ENCODE data around the gene FKBP8.

FKBP8 gene

DNA sequence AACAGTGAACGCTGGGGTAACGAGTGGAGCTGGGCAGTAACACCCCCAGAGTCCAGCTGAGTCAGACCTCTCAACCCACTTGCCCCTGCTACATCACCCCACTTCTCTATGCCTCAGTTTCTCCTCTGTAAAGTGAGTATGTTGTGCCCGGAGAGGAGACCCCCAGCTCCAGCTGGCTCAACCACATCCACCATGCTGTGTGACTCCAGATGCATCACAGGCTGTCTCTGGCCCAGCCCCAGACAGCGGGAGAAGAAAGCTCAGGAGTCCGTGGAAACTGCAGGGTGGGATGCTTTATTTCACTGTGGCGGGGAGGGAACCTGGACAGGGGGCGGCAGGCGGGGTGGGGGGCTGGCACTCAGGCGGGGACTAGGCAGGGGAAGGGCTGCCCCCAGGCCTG is 11.9 kb downstream of the FKBP8 start:
- intact Hi-C loops (cut with DNase I) = no loop called here
- DNase-seq = no peak

DNA sequence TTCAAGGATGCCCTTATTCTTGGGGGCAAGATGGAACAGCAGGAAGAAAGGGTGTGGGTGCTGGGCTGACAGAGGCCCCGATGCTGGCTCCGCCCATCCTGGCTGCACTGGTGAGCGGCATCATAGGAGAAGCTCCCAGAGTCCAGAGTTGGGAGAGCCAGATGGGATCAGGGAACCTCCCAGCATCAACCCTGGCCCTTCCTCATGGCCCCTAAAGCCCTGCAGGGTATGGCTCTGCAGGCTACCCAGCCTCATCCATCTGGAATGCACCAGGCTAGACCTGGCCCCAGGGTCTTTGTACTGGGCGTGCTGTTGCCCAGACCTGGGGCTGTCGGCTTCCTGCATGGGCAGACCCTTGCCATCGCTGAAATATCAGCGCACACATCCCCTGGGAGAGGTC is 13.6 kb downstream of the FKBP8 start:
- intact Hi-C loops (cut with DNase I) = loop anchor here (10.0 kb wide), 1 partner anchor 65 kb away; no protein-coding TSS in a partner anchor
- DNase-seq = no peak

DNA sequence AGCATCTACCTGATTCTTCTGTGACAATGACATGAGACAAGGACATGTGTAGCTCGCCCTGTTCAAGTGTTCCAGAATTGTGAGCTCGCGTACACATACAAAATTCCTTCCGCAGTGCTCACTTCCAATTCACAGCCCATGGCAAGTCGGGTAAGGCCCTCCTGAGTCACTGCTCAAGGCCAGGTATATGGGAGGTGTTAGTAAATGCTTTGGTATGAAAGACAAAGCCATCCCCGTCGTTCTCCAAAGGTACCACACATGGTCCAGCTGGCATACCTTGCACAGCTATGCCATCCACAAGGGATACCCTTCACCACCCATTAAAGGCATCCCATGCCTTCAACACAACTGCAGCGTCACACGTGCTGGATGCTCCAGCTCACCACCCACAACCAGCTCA is 17.1 kb downstream of the FKBP8 start:
- intact Hi-C loops (cut with DNase I) = loop anchor here (10.0 kb wide), 1 partner anchor 62 kb away; no protein-coding TSS in a partner anchor

DNA sequence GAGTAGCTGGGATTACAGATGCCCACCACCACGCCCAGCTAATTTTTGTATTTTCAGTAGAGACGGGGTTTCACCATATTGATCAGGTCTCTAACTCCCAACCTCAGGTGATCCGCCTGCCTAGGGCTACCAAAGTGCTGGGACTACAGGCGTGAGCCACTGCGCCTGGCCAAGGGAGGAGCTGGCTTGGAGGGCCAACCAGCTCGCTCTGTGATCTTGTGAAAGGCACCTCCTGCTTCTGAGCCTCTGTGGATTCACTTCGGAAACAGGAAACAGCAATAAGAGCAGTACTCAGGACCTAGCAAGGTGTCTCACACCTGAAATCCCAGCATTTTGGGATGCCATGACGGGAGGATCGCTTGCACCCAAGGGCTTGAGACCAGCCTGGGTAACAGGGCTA is 19.5 kb downstream of the FKBP8 start:
- DNase-seq = no peak
- intact Hi-C loops (cut with DNase I) = loop anchor here (10.0 kb wide), 1 partner anchor 59 kb away; no protein-coding TSS in a partner anchor

More for the DNA sequence above, 17.1 kb downstream of the FKBP8 start:
- no peak for DNase-seq

DNA sequence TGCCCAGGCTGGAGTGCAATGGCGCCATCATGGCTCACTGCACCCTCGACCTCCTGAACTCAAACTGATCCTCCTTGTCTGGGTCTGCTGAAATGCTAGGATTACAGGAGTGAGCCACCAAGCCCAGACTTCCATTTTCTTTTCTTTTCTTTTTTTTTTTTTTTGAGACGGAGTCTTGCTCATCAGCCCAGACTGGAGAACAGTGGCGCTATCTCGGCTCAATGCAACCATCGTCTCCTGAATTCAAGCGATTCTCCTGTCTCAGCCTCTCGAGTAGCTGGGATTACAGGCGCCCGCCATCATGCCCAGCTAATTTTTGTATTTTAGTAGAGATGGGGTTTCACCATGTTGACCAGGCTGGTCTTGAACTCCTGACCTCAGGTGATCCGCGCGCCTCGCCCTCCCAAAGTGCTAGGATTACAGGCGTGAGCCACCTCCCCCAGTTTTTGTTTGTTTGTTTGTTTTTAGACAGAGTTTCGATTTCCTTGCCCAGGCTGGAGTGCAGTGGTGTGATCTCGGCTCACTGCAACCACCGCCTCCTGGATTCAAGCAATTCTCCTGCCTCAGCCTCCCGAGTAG is 20.4 kb downstream of the FKBP8 start:
- DNase-seq = peak in 1 of 42 donors; percentile 47
- intact Hi-C loops (cut with DNase I) = loop anchor here (10.0 kb wide), 1 partner anchor 58 kb away; no protein-coding TSS in a partner anchor

DNA sequence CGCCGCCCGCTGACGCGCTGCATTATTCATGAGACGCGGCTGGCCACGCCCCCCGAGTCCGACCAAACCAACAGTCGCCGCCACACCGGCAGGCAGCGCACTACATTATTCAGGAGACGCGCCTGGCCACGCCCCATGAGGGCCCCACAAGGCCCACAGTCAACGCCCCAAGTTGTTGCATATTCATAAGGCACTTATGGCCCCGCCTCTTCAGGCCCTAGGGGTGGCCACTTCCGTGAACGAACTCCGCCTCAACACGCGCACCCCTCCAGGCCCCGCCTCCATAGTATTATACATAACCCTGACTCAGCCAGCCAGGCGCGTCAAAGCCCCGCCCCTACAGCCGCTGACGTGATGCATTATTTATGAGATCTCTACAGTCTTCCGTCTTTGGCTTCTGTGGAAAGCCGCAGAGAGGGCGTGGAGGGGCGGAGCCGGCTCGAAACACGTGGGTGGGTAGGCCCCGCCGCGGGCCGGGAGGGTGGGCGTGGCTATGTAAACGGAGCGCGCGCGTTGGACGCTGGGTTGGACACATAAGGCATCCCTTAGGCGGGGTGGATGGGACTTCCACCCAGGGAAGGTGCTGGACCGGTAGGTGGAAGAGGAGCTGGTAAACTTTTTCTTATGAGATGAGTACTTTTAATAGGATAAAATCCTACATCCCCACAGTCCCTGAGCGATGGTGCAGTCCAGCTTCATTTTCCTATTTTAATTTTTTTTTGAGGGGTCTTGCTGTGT is 21.1 kb downstream of the FKBP8 start:
- intact Hi-C loops (cut with DNase I) = loop anchor here (10.0 kb wide), 1 partner anchor 57 kb away; no protein-coding TSS in a partner anchor
- peak; percentile 99 to 100 (median 100) for DNase-seq

DNA sequence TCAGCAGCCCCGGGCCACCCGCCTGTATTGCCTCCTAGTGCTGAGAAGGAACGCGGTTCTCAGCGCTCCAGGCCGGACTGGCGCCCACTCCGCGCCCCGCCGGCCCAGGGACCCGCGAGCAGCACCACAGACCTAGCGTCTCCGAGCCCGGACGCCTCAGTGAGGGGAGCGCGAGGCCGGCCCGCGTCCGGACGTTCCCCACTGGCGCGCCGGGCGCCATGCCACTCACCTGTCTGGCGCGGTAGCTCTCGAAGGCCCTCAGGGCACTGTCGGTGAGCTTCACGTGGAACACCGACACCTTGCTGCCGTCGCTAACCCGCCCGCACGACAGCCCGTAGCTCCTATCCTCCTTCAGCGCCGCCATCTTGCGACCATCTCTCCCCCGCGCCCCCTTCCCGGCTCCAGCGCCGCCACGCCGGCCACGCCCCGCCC is 21.7 kb downstream of the FKBP8 start, which contains the start of gene ELL:
TSS of gene ELL (minus strand) at position 379 of the 432 bp plus-strand sequence. CDS start at position 364, 15 bp downstream.
- intact Hi-C loops (cut with DNase I) = loop anchor here (10.0 kb wide), 1 partner anchor 57 kb away; no protein-coding TSS in a partner anchor

DNA sequence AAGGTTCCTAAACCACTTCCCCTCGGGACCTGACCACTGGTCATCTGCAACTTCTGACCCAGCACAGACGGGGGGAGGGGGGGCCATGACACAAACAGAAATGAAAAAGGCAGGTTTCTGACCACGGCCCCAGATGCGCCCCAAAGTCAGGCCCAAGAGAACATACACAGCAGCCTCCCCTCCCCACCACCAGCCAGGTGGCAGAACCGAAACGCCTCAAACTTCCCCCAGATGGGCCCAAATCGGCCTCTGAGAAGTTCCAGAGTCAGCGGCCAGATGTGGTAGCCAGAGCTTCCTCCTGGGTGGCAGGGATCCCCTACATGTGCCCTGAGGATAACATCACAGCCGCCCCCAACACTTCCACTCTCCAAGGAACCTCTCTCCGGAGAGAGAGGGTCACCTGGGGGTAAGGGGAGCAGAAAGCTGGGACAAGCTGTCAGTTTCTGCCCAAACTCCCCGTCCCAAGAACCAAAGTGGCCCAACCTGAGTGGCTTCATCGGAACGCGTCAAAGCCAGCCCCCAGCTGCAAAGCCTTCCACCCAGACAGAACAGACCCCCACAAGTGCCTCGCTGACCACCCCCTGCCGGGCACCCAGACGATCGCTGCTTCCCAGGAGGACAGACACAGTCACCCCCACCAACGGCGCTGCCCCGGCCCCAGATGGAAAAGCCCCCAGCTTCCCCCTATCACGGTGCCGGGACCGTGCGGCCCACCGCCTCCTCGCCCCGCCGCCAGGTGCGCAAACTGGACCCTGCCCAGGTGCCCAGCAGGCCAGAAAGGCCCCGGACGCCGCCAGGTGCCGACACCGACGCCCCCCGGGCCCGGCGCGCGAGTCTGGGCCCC is 22.3 kb downstream of the FKBP8 start:
- intact Hi-C loops (cut with DNase I) = loop anchor here (10.0 kb wide), 1 partner anchor 56 kb away; no protein-coding TSS in a partner anchor
- DNase-seq = peak in 5 of 42 donors; percentile 24 to 47 (median 32)

More for the DNA sequence above, 21.7 kb downstream of the FKBP8 start, which contains the start of gene ELL:
- DNase-seq = peak in 1 of 42 donors; percentile 33

DNA sequence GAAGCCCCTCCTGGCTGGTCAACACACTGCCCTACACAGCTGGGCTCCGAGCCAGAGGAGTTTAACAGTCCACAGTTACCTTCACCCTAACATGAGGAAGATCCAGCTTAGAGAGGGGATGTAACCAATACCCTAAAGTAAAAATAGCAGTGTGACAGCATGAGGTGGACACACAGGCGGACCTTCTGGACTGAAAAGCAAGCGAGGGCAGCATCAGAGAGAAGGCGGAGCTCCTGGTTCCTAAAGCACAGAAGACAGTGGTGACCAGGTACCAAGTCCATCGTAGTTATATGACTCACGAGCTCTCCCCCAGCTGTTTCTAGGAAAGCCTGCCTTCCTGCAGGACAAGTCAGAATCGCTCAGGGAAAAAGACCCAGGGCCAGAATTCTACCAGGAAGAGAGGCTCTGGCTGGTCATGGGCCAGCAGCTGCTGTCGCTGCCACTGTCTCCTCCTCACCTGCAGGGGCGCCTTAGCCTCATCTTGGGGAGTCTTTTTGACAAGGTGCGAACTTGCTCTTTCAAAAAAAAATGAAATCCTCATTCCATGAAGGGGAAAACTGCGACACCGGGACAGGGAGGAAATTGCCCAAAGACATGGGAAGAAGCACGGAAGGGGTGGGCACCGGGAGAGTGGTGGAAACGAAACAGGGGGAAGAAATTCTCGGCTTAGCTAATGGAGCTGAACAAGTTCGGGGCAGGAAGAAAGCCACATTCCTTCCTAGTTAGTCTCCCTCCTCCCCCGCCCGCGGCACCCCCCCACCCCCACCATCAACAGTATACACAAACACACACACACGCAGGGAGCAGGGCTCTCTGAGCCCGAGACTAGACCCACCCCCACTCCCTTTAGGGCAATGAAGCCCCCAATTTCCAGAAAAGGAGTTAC is 23.2 kb downstream of the FKBP8 start:
- intact Hi-C loops (cut with DNase I) = loop anchor here (10.0 kb wide), 1 partner anchor 55 kb away; no protein-coding TSS in a partner anchor
- DNase-seq = peak in 34 of 42 donors; percentile 47 to 81 (median 63)

DNA sequence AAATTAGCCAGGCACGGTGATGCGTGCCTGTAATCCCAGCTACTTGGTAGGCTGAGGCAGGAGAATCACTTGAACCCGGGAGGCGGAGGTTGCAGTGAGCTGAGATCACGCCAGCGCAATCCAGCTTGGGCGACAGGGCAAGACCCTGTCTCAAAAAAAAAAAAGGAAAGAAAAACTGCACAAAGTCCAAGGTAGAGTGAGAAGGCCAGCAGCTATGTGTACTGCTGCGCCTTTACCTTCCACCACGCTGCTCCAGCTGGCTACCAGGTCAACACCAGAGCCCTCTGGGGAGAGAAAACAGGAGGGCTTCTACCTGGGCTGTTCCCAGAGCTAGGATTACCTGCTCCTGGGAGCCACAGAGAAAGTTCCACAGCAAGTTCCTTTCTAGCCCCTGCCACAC is 24.7 kb downstream of the FKBP8 start:
- DNase-seq = no peak
- intact Hi-C loops (cut with DNase I) = no loop called here

DNA sequence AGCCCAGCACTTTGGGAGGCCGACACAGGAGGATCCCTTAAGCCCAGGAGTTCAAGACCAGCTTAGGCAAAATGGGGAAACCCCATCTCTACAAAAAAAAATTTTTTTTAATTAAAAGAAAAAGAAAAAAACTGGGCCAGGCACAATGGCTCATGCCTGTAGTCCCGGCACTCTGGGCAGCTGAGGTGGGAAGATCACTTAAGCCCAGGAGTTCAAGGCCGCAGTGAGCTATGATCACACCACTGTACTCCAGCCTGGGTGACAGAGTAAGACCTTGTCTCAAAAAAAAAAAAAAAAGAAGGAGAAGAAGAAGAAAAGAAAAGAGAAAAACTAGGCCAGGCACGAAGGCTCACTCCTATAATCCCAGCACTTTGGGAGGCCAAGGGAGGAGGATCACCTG is 25.8 kb downstream of the FKBP8 start:
- intact Hi-C loops (cut with DNase I) = no loop called here
- DNase-seq = no peak

DNA sequence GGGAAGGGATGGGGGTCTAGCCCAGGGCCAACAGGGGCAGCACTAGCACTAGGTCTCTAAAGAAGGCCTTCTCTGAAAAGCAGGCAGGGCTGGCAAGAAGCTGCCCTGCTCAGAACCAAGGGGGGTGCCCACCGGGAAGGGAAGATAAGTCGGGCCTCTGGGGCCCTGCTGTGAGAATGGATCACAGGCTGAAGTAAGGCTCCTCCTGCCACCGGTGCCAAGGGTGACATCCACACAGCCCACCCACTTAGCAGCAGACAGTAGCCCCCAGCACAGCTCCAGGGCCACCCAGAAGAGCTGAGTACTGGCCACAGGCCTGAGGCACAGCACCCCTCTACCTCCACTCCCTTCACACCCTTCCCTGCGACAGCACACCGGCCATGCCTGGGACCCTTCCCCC is 27.4 kb downstream of the FKBP8 start:
- intact Hi-C loops (cut with DNase I) = no loop called here
- no peak for DNase-seq

DNA sequence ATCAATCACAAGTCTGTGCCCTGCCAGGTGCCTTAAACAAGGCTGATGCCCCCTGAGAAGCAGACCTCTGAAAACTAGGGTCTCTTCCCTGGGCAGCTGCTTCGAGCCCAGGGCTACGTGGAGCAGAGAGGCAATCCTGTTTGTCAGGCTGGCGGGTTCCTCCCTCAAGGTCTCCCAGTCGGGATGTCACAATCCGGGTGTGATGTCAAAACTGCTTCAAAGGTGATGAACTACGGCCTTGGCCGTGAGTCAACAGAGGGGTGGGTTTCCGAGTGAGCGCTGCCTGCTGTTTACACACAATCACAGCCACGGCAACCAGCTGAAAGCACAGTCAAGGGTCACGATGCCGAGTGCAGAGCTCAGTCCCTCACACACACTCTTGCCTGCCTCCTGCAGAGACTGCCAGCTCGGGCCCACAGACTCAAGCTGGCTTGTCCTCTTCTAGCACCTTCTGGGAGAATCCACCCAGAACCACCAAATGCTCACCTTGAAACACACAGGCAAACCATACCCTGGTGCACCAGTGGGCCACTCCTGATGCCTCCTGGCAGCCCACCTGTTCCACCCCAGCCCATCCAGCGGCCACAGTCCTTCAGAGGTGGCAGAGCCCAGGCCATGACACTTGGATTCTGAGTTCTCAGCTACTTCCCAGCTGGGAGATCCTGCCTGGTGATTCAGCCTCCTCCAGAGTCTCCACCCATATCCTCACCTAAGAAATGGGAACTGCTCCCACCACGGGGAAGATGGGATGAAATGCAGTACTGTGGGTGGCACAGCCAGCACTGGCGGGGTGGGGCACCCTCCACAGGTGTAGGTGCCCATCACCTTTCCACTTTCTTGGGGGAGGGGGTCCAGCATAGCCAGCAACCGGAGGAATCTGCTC is 28.3 kb downstream of the FKBP8 start:
- peak in 23 of 42 donors; percentile 27 to 82 (median 59) for DNase-seq
- intact Hi-C loops (cut with DNase I) = no loop called here

DNA sequence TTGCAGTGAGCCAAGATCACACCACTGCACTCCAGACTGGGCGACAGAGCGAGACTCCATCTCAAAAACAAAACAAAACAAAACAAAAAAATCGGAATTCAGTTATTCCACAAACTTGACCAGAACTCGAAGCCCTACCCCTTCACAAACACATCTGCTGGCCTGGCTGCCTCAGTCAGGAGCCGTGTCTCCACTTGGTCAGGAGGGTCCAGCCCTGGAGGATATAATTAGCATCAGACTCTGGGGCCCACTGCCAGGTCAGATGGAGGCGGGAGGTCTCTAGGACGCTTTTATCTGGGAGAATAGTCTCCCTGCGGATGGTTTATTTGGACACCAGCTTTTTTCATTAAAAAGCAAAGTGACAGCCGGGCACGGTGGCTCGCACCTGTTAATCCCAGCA is 29.5 kb downstream of the FKBP8 start:
- DNase-seq = no peak
- intact Hi-C loops (cut with DNase I) = no loop called here

DNA sequence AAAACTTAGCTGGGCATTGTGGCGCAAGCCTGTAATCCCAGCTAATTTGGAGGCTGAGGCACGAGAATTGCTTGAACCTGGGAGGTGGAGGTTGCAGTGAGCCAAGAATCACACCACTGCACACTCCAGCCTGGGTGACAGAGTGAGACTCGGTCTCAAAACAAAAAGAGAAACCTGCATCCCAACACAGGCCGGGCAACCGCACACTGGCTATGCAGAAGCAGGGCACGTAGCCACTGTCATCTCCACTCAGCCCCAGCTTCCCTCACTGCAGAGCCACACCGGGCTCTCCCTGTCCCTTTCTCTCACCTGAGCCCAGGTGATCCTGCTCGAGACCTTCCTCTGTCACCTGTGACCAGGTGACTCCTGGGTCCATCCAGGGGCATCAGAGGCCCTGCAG is 33.2 kb downstream of the FKBP8 start:
- intact Hi-C loops (cut with DNase I) = no loop called here
- no peak for DNase-seq

DNA sequence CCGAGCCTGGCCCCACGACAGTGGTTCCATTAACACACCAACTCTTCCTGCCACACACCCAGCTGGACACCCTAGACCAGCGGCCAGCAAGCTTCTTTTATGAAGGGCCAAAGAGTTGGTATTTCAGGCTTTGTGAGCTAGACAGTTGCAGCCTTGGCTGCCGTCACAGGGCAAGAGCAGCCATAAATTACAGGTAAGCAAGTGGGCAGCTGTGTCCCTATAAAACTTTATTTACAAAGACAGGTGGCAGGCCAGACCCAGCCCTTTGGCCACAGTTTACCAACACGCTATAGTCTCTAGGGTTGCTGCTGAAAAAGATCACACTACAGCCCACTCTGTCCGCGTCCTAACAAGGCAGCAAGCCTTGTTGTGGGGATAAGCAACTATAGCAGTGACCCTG is 34.8 kb downstream of the FKBP8 start:
- no peak for DNase-seq
- intact Hi-C loops (cut with DNase I) = no loop called here
